Measurements from ENCODE around the gene RPS15A. TPM values are rescaled to one million over a fixed set of nuclear protein-coding genes. Genes with fewer than 3 reads are reported as not detected.
"Not testable (repeated sequence)": the region's sequence is repeated elsewhere in the genome, so short reads cannot be mapped to it uniquely, and the experiment has no call there.

Gene RPS15A
- total RNA-seq, 4 donors from 2014 or later: 697 to 1,427 (median 1,125) TPM

DNA sequence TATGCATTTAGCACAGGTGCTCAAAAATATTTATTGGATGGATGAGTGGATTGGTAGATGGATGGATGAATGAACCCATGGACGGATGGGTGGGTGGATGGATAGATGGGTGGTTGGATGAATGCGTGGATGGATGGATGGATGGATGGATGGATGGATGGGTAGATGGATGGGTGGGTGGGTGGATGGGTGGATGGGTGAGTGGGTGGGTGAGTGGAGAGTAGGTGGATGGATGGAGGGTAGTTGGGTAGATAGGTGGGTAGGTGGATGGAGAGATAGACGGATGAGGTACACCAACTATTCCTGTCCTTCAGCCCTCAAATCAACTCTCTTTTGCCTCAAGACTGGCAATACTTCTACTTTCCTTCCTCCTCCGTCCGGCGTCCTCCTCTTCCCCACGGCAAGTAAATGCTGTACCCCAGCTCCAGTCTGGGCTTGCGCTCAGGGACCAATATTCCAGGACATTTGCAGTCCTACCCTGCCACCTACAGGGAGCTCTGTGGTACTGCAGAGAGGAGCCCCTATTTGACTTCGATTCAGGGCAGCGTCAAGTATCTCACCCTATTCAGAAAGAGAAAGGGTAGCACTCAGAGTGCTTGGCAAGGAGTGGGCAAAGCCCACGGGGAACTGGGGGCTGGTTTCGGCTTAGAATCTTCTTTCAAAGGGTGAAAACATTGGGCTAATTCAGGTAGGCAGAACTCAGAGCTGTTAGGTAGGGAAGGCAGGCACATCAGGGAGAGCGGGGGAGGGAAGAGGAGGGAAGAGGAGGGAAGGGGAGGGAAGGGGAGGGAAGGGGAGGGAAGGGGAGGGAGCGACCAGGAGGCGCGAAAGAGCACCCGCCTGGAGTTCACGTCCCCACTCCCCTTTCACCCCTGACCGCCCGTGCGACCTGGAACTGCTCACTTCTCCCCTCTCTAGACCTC, 30.3 kb downstream of the RPS15A start:
- WGBS, 2 donors: 17 to 22% methylated on average over 19 of the region's 21 CpGs
- DNase-seq (ENCODE audit: low spot score in 2 of 2): peak; percentile 28 to 62

DNA sequence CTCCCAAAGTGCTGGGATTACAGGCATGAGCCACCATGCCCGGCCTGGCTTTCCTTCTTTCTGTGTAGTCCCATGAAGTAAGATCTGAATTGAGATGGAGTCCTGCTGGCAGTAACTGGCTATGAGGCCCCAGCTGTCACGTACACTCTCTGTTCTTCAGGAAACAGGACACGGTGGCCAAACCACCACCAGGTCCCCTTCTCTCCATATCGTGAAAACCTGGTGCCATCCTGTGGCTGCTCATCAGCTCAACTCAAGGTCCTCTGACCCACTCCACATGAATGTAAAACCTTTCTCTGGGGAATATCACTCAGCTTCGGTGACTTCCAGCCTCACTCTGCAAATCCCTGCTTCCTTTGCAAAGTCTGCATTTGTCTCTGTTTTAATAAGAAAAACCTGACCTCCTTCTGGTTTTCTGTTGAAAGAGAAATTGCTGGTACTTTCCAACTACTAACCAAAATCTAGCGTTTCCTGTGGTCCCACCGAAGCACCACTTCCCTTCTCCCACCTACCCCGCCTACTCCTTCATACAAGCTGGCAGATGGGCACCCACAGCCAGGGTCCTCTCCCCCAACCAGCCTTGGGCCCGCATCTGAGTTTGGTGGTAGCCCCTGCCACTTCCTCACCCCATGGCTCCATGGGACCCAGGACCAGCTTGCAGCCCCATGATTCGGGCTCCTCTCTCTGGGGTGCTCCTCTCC, 32.0 kb downstream of the RPS15A start:
- DNase-seq (ENCODE audit: low spot score in 2 of 2); H3K4me1 ChIP-seq; H3K4me3 ChIP-seq; H3K9me3 ChIP-seq; H3K36me3 ChIP-seq; H3K27me3 ChIP-seq; H3K27ac ChIP-seq: not testable (repeated sequence)
- WGBS, 2 donors: 83 to 90% methylated on average over 1 to 2 of the region's 10 CpGs

More for the DNA sequence above, 30.3 kb downstream of the RPS15A start:
- TF ChIP-seq, protein P1, sequence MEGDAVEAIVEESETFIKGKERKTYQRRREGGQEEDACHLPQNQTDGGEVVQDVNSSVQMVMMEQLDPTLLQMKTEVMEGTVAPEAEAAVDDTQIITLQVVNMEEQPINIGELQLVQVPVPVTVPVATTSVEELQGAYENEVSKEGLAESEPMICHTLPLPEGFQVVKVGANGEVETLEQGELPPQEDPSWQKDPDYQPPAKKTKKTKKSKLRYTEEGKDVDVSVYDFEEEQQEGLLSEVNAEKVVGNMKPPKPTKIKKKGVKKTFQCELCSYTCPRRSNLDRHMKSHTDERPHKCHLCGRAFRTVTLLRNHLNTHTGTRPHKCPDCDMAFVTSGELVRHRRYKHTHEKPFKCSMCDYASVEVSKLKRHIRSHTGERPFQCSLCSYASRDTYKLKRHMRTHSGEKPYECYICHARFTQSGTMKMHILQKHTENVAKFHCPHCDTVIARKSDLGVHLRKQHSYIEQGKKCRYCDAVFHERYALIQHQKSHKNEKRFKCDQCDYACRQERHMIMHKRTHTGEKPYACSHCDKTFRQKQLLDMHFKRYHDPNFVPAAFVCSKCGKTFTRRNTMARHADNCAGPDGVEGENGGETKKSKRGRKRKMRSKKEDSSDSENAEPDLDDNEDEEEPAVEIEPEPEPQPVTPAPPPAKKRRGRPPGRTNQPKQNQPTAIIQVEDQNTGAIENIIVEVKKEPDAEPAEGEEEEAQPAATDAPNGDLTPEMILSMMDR (IDR thresholded peaks at IDR 0.05): peak; percentile 41 to 69 (median 59)
- not testable (repeated sequence) for H3K4me3 ChIP-seq, H3K27ac ChIP-seq, H3K36me3 ChIP-seq, H3K27me3 ChIP-seq, H3K9me3 ChIP-seq, H3K4me1 ChIP-seq

DNA sequence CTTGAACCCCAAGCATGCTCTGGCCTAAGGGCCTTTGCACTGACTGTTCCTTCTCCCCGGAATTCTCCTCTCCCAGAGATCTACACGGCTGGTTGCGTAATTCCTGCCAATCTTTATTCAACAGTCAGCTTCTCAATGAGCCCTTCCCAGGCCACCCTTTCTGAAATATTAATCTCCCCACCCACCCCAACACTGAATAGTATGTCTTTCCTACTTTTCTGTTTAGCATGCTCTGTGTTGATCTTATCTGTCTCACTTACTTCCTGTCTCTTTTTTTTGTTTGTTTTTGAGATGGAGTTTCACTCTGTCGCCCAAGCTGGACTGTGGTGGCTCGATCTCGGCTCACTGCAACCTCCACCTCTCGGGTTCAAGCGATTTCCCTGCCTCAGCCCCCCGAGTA, 33.5 kb downstream of the RPS15A start:
- H3K36me3 ChIP-seq; H3K9me3 ChIP-seq; H3K27me3 ChIP-seq; H3K4me3 ChIP-seq; DNase-seq (ENCODE audit: low spot score in 2 of 2); H3K4me1 ChIP-seq; H3K27ac ChIP-seq: not testable (repeated sequence)
- 73 to 76% methylated on average over 9 of the region's 9 CpGs for WGBS, 2 donors

DNA sequence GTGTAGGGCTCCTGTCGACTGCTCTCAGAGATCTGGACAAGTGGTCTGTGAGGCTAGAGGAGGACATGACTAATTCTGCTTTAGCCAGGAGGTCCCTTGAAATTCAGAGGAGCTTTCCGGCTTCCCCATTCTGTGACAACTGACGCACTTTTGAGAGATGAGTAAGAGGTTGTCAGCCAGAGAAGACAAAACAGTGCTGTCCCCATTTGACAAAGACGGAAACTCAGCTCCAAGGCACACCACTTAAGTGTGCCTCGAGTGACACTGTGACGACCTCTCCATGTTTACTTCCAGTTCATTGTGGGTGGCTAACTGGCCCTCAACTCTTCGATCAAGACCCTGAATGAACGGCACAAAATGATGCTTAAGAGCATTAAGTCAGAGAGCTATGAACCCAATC, 47.3 kb downstream of the RPS15A start:
- H3K9me3 ChIP-seq; H3K4me3 ChIP-seq; H3K27me3 ChIP-seq; DNase-seq (ENCODE audit: low spot score in 2 of 2); H3K27ac ChIP-seq; H3K4me1 ChIP-seq; H3K36me3 ChIP-seq: not testable (repeated sequence)
- 20 to 61% methylated on average over 2 to 4 of the region's 8 CpGs for WGBS, 2 donors

DNA sequence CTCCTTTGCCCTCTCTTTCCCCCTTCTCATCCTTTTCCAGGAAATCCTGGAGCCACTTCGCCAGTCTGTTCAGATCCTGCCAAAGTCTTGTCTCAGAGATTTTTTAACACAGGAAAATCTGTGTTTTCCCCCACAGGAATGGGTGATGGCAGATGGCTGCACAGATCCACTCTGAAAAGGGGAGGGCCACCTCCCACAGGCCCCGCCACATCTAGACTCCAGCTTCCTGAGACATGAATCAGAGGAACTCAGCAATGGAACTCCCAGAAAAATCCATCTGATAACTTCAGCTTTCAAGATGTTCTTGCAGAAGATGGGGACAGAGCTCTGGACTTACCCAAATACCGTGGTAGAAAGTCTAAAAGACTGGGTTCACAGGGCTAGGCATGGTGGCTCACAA, 50.1 kb downstream of the RPS15A start:
- not testable (repeated sequence) for H3K27ac ChIP-seq; H3K36me3 ChIP-seq; H3K4me3 ChIP-seq; H3K9me3 ChIP-seq; H3K27me3 ChIP-seq; H3K4me1 ChIP-seq; DNase-seq (ENCODE audit: low spot score in 2 of 2)
- WGBS, 2 donors: 60% methylated on average over 1 of the region's 3 CpGs; no CpG with 5 or more reads in 1 of the 2 donors

DNA sequence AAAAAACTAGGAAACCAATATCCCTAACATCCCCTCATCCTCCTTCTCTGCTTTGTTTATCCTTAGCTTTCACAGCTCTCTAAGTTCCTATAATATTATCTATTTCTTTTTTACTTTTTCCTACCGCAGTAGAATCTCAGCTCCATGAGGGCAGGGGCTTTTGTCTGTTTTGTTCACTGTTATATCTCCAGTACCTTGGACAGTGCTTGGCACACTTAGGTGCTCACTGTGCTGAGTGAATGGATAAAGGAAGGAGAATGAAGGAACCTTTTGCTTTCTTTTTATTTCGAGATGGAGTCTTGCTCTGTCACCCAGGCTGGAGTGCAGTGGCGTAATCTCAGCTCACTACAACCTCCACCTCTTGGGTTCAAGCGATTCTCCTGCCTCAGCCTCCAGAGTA, 51.4 kb downstream of the RPS15A start:
- not testable (repeated sequence) for H3K4me3 ChIP-seq; H3K27me3 ChIP-seq; H3K27ac ChIP-seq; DNase-seq (ENCODE audit: low spot score in 2 of 2); H3K9me3 ChIP-seq; H3K4me1 ChIP-seq; H3K36me3 ChIP-seq
- WGBS, 2 donors: 70 to 85% methylated on average over 4 of the region's 4 CpGs

DNA sequence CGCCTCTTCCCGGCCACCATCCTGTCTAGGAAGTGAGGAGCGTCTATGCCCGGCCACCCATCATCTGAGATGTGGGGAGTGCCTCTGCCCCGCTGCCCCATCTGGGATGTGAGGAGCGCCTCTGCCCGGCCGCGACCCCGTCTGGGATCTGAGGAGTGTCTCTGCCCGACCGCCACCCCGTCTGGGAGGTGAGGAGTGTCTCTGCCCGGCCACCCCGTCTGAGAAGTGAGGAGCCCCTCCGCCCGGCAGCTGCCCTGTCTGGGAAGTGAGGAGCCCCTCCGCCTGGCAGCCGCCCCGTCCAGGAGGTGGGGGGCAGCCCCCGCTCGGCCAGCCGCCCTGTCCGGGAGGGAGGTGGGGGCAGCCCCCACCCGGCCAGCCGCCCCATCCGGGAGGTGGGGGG, 55.9 kb downstream of the RPS15A start:
- not testable (repeated sequence) for H3K36me3 ChIP-seq; H3K27me3 ChIP-seq; H3K27ac ChIP-seq; H3K4me1 ChIP-seq; H3K4me3 ChIP-seq; H3K9me3 ChIP-seq; DNase-seq (ENCODE audit: low spot score in 2 of 2)
- WGBS, 2 donors: 93 to 94% methylated on average over 6 to 20 of the region's 27 CpGs

Other genes with a start within 250 kb of the RPS15A start
- 10 to 100 TPM; 45.7 to 98.1 (median 63.1) TPM for gene NOMO2, start 228.2 kb downstream of the RPS15A start, total RNA-seq
- gene ARL6IP1, start 11.2 kb upstream of the RPS15A start, total RNA-seq: 100 to 1,000 TPM; 159 to 203 (median 188) TPM
- gene SMG1, start 136.1 kb upstream of the RPS15A start, total RNA-seq: 100 to 1,000 TPM in 1 of 4 donors, 10 to 100 TPM in 3; 83.5 to 101 (median 89.4) TPM
- gene TMC7, start 193.6 kb upstream of the RPS15A start, total RNA-seq: 1 to 10 TPM; 3.3 to 8.1 (median 4.5) TPM

All from tibial nerve (tissue), 4 donors.